ENCODE measurements around the gene PIH1D1. TPM values are rescaled to one million over a fixed set of nuclear protein-coding genes. Genes with fewer than 3 reads are reported as not detected.

PIH1D1 gene
- total and polyA plus RNA-seq, 2 of the 8 experiments (the other 6 are each of a cell fraction or from before 2014, with no cell fraction given): 146 to 195 TPM

MicroRNAs within 50 kb of the gene (microRNA counts, 767-probe panel; counts per million panel counts)
- microRNA hsa-miR-150-5p: 879 counts per million, percentile 95 among the panel's probes with 10 or more counts

Small RNA genes lying within 50 kb of the gene (microRNA-seq; reads per million reads assigned to microRNA genes)
- 3.7 to 7.1 reads per million in 2 experiments for gene MIR150 (ENCODE audit: borderline microRNAs expressed in 2 of 2, borderline number of aligned reads in 2 of 2, borderline replicate concordance in 1 of 2)

Small RNA genes lying within 50 kb of the gene (small RNA-seq; reads per million reads assigned to genes)
- gene MIR150 (ENCODE audit: insufficient read depth): 76.5 reads per million, percentile 97 among the genes with 10 or more reads in this experiment
- not detected for gene SNORD32A (ENCODE audit: insufficient read depth)
- gene SNORD33 (ENCODE audit: insufficient read depth): not detected
- gene SNORD34 (ENCODE audit: insufficient read depth): not detected
- gene SNORD35A (ENCODE audit: insufficient read depth): not detected
- gene SNORD35B (ENCODE audit: insufficient read depth): not detected

Other genes with a start within 250 kb of the PIH1D1 start
- 1.5 and 1.7 TPM in 2 replicates for gene SLC6A16, start 126.6 kb downstream of the PIH1D1 start, total RNA-seq (2021; fragmentation: NEBNext Ultra II Directional; extraction: Animal tissue kit (Norgen Biotek cat#: 25700))
- gene SLC6A16, start 126.6 kb downstream of the PIH1D1 start, polyA plus RNA-seq (2011; rRNA removed): 0.93 and 1.1 TPM in 2 replicates
- gene CD37, start 116.4 kb downstream of the PIH1D1 start, total RNA-seq (2021; fragmentation: NEBNext Ultra II Directional; extraction: Animal tissue kit (Norgen Biotek cat#: 25700)): not detected in 2 replicates
- not detected in 2 replicates for gene CD37, start 116.4 kb downstream of the PIH1D1 start, polyA plus RNA-seq (2011; rRNA removed)
- 146 and 156 TPM in 2 replicates for gene TEAD2, start 89.4 kb downstream of the PIH1D1 start, total RNA-seq (2021; fragmentation: NEBNext Ultra II Directional; extraction: Animal tissue kit (Norgen Biotek cat#: 25700))
- gene TEAD2, start 89.4 kb downstream of the PIH1D1 start, polyA plus RNA-seq (2011; rRNA removed): 87.6 and 110 TPM in 2 replicates
- gene DKKL1, start 87.9 kb downstream of the PIH1D1 start, total RNA-seq (2021; fragmentation: NEBNext Ultra II Directional; extraction: Animal tissue kit (Norgen Biotek cat#: 25700)): 2.6 and 3.1 TPM in 2 replicates
- gene DKKL1, start 87.9 kb downstream of the PIH1D1 start, polyA plus RNA-seq (2011; rRNA removed): 5.9 and 6.8 TPM in 2 replicates
- gene KASH5, start 63.6 kb downstream of the PIH1D1 start, total RNA-seq (2021; fragmentation: NEBNext Ultra II Directional; extraction: Animal tissue kit (Norgen Biotek cat#: 25700)): 0.19 and 0.57 TPM in 2 replicates
- gene KASH5, start 63.6 kb downstream of the PIH1D1 start, polyA plus RNA-seq (2011; rRNA removed): 0.05 and 0.28 TPM in 2 replicates
- 0.82 TPM in 1 of 2 replicates, not detected in the other for gene PTH2, start 28.4 kb downstream of the PIH1D1 start, total RNA-seq (2021; fragmentation: NEBNext Ultra II Directional; extraction: Animal tissue kit (Norgen Biotek cat#: 25700))
- gene PTH2, start 28.4 kb downstream of the PIH1D1 start, polyA plus RNA-seq (2011; rRNA removed): 0.50 TPM in 1 of 2 replicates, not detected in the other
- gene GFY, start 26.4 kb downstream of the PIH1D1 start, total RNA-seq (2021; fragmentation: NEBNext Ultra II Directional; extraction: Animal tissue kit (Norgen Biotek cat#: 25700)): 0.93 and 1.1 TPM in 2 replicates
- 0.68 and 1.2 TPM in 2 replicates for gene GFY, start 26.4 kb downstream of the PIH1D1 start, polyA plus RNA-seq (2011; rRNA removed)
- 2.3 and 3.0 TPM in 2 replicates for gene SLC17A7, start 10.3 kb downstream of the PIH1D1 start, total RNA-seq (2021; fragmentation: NEBNext Ultra II Directional; extraction: Animal tissue kit (Norgen Biotek cat#: 25700))
- 2.7 and 4.7 TPM in 2 replicates for gene SLC17A7, start 10.3 kb downstream of the PIH1D1 start, polyA plus RNA-seq (2011; rRNA removed)
- gene ALDH16A1, start 1.4 kb upstream of the PIH1D1 start, total RNA-seq (2021; fragmentation: NEBNext Ultra II Directional; extraction: Animal tissue kit (Norgen Biotek cat#: 25700)): 32.7 and 34.3 TPM in 2 replicates
- gene ALDH16A1, start 1.4 kb upstream of the PIH1D1 start, polyA plus RNA-seq (2011; rRNA removed): 30.5 and 54.8 TPM in 2 replicates
- gene FLT3LG, start 22.4 kb upstream of the PIH1D1 start, total RNA-seq (2021; fragmentation: NEBNext Ultra II Directional; extraction: Animal tissue kit (Norgen Biotek cat#: 25700)): 1.6 and 2.6 TPM in 2 replicates
- gene FLT3LG, start 22.4 kb upstream of the PIH1D1 start, polyA plus RNA-seq (2011; rRNA removed): 3.2 and 3.9 TPM in 2 replicates
- 3,305 and 3,520 TPM in 2 replicates for gene RPL13A, start 35.8 kb upstream of the PIH1D1 start, total RNA-seq (2021; fragmentation: NEBNext Ultra II Directional; extraction: Animal tissue kit (Norgen Biotek cat#: 25700))
- 8,501 and 8,868 TPM in 2 replicates for gene RPL13A, start 35.8 kb upstream of the PIH1D1 start, polyA plus RNA-seq (2011; rRNA removed)
- 2,240 and 2,296 TPM in 2 replicates for gene RPS11, start 44.6 kb upstream of the PIH1D1 start, total RNA-seq (2021; fragmentation: NEBNext Ultra II Directional; extraction: Animal tissue kit (Norgen Biotek cat#: 25700))
- gene RPS11, start 44.6 kb upstream of the PIH1D1 start, polyA plus RNA-seq (2011; rRNA removed): 4,988 and 6,072 TPM in 2 replicates
- 43.4 and 46.5 TPM in 2 replicates for gene FCGRT, start 60.8 kb upstream of the PIH1D1 start, total RNA-seq (2021; fragmentation: NEBNext Ultra II Directional; extraction: Animal tissue kit (Norgen Biotek cat#: 25700))
- gene FCGRT, start 60.8 kb upstream of the PIH1D1 start, polyA plus RNA-seq (2011; rRNA removed): 41.2 and 66.7 TPM in 2 replicates
- gene RCN3, start 76.2 kb upstream of the PIH1D1 start, total RNA-seq (2021; fragmentation: NEBNext Ultra II Directional; extraction: Animal tissue kit (Norgen Biotek cat#: 25700)): 18.9 and 19.5 TPM in 2 replicates
- 5.8 and 9.4 TPM in 2 replicates for gene RCN3, start 76.2 kb upstream of the PIH1D1 start, polyA plus RNA-seq (2011; rRNA removed)
- gene NOSIP, start 128.7 kb upstream of the PIH1D1 start, total RNA-seq (2021; fragmentation: NEBNext Ultra II Directional; extraction: Animal tissue kit (Norgen Biotek cat#: 25700)): 85.1 and 93.8 TPM in 2 replicates
- gene NOSIP, start 128.7 kb upstream of the PIH1D1 start, polyA plus RNA-seq (2011; rRNA removed): 192 and 254 TPM in 2 replicates
- gene PRRG2, start 129.5 kb upstream of the PIH1D1 start, total RNA-seq (2021; fragmentation: NEBNext Ultra II Directional; extraction: Animal tissue kit (Norgen Biotek cat#: 25700)): 4.1 and 5.7 TPM in 2 replicates
- 5.6 and 6.3 TPM in 2 replicates for gene PRRG2, start 129.5 kb upstream of the PIH1D1 start, polyA plus RNA-seq (2011; rRNA removed)
- gene PRR12, start 139.4 kb upstream of the PIH1D1 start, total RNA-seq (2021; fragmentation: NEBNext Ultra II Directional; extraction: Animal tissue kit (Norgen Biotek cat#: 25700)): 59.4 and 63.8 TPM in 2 replicates
- gene PRR12, start 139.4 kb upstream of the PIH1D1 start, polyA plus RNA-seq (2011; rRNA removed): 2.5 and 4.6 TPM in 2 replicates
- gene RRAS, start 188.3 kb upstream of the PIH1D1 start, total RNA-seq (2021; fragmentation: NEBNext Ultra II Directional; extraction: Animal tissue kit (Norgen Biotek cat#: 25700)): 16.9 and 17.7 TPM in 2 replicates
- 49.1 and 62.9 TPM in 2 replicates for gene RRAS, start 188.3 kb upstream of the PIH1D1 start, polyA plus RNA-seq (2011; rRNA removed)
- gene SCAF1, start 190.4 kb upstream of the PIH1D1 start, total RNA-seq (2021; fragmentation: NEBNext Ultra II Directional; extraction: Animal tissue kit (Norgen Biotek cat#: 25700)): 81.7 and 93.3 TPM in 2 replicates
- gene SCAF1, start 190.4 kb upstream of the PIH1D1 start, polyA plus RNA-seq (2011; rRNA removed): 9.7 and 21.4 TPM in 2 replicates
- gene IRF3, start 214.0 kb upstream of the PIH1D1 start, total RNA-seq (2021; fragmentation: NEBNext Ultra II Directional; extraction: Animal tissue kit (Norgen Biotek cat#: 25700)): 114 and 115 TPM in 2 replicates
- gene IRF3, start 214.0 kb upstream of the PIH1D1 start, polyA plus RNA-seq (2011; rRNA removed): 103 and 185 TPM in 2 replicates
- 126 and 133 TPM in 2 replicates for gene BCL2L12, start 214.1 kb upstream of the PIH1D1 start, total RNA-seq (2021; fragmentation: NEBNext Ultra II Directional; extraction: Animal tissue kit (Norgen Biotek cat#: 25700))
- 209 and 280 TPM in 2 replicates for gene BCL2L12, start 214.1 kb upstream of the PIH1D1 start, polyA plus RNA-seq (2011; rRNA removed)
- 561 and 579 TPM in 2 replicates for gene PRMT1, start 225.5 kb upstream of the PIH1D1 start, total RNA-seq (2021; fragmentation: NEBNext Ultra II Directional; extraction: Animal tissue kit (Norgen Biotek cat#: 25700))
- 1,215 and 1,548 TPM in 2 replicates for gene PRMT1, start 225.5 kb upstream of the PIH1D1 start, polyA plus RNA-seq (2011; rRNA removed)
- gene ADM5, start 237.8 kb upstream of the PIH1D1 start, total RNA-seq (2021; fragmentation: NEBNext Ultra II Directional; extraction: Animal tissue kit (Norgen Biotek cat#: 25700)): 2.6 and 4.3 TPM in 2 replicates
- gene ADM5, start 237.8 kb upstream of the PIH1D1 start, polyA plus RNA-seq (2011; rRNA removed): 2.5 and 5.4 TPM in 2 replicates
- 91.8 and 98.3 TPM in 2 replicates for gene CPT1C, start 239.3 kb upstream of the PIH1D1 start, total RNA-seq (2021; fragmentation: NEBNext Ultra II Directional; extraction: Animal tissue kit (Norgen Biotek cat#: 25700))
- 79.6 and 122 TPM in 2 replicates for gene CPT1C, start 239.3 kb upstream of the PIH1D1 start, polyA plus RNA-seq (2011; rRNA removed)

Data from H1 (cell line).